HL-60/S4 (cell line): ENCODE measurements around the gene CARHSP1.
"Not testable (repeated sequence)": the region's sequence is repeated elsewhere in the genome, so short reads cannot be mapped to it uniquely, and the experiment has no call there.

Experiments
- in situ Hi-C: fragments of 300-500 bp; cut with MboI; formaldehyde crosslinking; loops from 2 replicates; pipeline ENCODE4 v1.14.3; 2022; ENCODE audit warnings: low sequenced_read_pairs

Gene CARHSP1

GRCh38 chr16:8836797-8837196 lies 32.0 kb downstream of the CARHSP1 start:
- in situ Hi-C loops, result not testable (repeated sequence)

GRCh38 chr16:8832717-8833105 lies 36.1 kb downstream of the CARHSP1 start:
- in situ Hi-C loops, result no loop called here

GRCh38 chr16:8831871-8832716 lies 36.7 kb downstream of the CARHSP1 start:
- in situ Hi-C loops, result no loop called here

- in situ Hi-C loops, result no loop called here
Measured at GRCh38 chr16:8831450-8831849, 37.4 kb downstream of the CARHSP1 start.

GRCh38 chr16:8828541-8829165 lies 40.2 kb downstream of the CARHSP1 start:
- in situ Hi-C loops, result no loop called here

GRCh38 chr16:8826278-8826879 lies 42.4 kb downstream of the CARHSP1 start:
- in situ Hi-C loops, result no loop called here

GRCh38 chr16:8822403-8822802 lies 46.4 kb downstream of the CARHSP1 start:
- in situ Hi-C loops, result no loop called here

GRCh38 chr16:8819411-8820034 lies 49.3 kb downstream of the CARHSP1 start:
- in situ Hi-C loops, result no loop called here

- in situ Hi-C loops, result no loop called here
Measured at GRCh38 chr16:8818504-8819270, 50.1 kb downstream of the CARHSP1 start.

GRCh38 chr16:8816967-8817655 lies 51.7 kb downstream of the CARHSP1 start:
- in situ Hi-C loops, result no loop called here

- in situ Hi-C loops, result no loop called here
Measured at GRCh38 chr16:8814095-8814806, 54.6 kb downstream of the CARHSP1 start.

GRCh38 chr16:8812162-8812843 lies 56.5 kb downstream of the CARHSP1 start:
- in situ Hi-C loops, result no loop called here

- in situ Hi-C loops, result no loop called here
Measured at GRCh38 chr16:8808613-8809353, 60.0 kb downstream of the CARHSP1 start.

GRCh38 chr16:8808009-8808408 lies 60.8 kb downstream of the CARHSP1 start:
- in situ Hi-C loops, result no loop called here

- in situ Hi-C loops, result no loop called here
Measured at GRCh38 chr16:8807189-8807588, 61.6 kb downstream of the CARHSP1 start.

GRCh38 chr16:8806272-8806983 lies 62.4 kb downstream of the CARHSP1 start:
- in situ Hi-C loops, result no loop called here

- in situ Hi-C loops, result no loop called here
Measured at GRCh38 chr16:8804313-8804712, 64.5 kb downstream of the CARHSP1 start.

- in situ Hi-C loops, result not testable (repeated sequence)
Measured at GRCh38 chr16:8803733-8804132, 65.1 kb downstream of the CARHSP1 start.
